HG03342 (cell line): ENCODE data around the gene GMPPB.

Experiments
- ATAC-seq: cut with Tn5 transposase; IDR thresholded peaks from one replicate; pipeline ENCODE4 v1.9.1; 2021; ENCODE audit warnings: mild to moderate bottlenecking, moderate library complexity; ENCODE audit not compliant: unreplicated experiment

The GMPPB gene

DNA sequence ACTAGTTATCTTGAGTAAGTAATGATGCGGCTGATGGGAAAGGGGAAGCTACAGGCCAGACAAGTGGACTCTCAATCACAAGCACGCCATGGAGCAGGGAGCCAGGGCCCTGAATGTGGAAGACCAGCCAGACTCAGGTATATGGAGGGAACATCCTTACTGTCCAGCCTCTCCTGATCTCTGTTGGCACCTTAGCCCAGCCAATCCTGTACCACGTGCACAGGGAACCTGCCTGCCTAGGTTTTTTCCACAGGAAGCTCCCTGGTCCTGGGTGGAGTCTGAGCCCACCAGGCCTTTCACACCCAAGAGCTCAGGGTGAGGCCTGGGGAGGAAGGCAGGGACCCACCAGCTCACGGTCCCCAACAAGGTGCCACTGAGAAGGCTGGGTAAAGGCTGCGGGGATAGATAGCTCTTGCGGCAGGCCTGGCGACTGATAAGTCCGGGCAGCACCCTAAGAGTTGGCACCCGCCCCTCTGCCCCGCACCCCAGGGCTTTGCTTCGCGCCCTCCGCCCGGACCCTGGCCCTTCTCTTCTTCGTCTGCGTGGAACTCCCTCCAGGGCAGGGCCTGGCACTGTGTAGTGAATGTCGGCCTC lies 50.5 kb downstream of the GMPPB start:
- ATAC-seq: no peak

DNA sequence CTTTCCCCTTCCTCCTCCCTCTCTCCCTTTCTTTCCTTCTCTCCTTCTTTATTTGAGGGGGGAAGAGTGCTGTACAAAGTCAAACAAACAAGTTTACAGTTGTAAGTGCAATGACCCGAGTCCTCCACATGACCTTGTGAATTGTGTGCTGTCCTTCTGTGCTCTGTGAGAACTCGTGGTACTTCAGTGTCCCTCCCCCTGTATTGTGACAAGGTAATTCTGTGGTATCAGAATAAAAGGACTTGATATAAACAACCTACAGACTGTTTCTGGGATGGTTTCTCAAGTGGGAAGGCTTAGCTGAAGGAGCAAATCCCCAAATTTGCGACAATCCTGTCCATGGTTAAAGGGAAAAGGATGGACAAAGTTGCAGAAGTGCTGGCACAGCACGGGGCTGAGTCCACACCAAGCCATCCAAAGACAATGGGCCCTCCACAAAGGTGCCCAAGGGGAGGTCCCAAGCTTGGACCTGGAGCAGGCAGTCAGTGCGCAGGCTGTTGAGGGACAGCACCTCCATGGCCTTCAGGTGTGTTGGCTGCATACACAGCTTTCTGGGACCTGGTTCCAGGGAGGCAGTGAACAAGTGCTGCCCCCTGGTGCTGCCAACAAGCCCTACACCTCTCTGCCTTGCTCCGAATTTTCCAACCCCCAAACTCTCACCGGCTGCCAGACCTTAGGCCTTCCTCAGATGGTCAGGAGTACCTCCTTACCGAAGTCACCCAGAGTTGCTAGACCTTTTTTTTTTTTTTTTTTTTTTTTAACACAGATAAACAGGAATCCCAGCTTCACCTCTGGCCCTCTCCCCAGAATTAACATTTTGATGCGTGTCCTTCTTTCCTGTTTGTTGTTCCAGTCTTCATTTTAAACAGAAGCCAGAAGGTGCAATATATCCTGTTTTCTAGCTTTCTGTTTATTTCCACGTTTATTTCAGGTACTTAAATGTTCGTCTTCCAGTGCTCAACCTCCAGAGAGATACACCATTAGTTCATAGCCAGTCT lies 52.2 kb downstream of the GMPPB start:
- ATAC-seq: no peak

DNA sequence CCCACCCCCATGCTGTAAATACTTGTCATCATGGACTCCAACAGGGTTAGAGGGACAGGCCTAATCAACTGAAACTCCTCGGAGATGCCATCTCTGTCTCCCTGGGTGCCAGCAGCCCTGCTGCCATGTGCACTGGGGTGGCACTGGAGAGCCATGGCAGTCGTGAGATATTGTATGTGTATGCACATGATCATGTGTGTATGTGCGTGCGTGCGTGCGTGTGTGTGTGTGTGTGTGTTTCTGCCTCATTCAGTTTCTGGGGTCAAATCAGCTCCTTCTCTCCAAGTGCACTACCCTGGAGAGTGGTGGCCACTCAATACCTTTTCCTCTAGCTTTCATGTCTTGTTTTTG lies 52.8 kb downstream of the GMPPB start:
- no peak for ATAC-seq
